CD4-positive, alpha-beta T cell treated with Interleukin-15 for 4 hours (primary cell): ENCODE results near the gene FNBP1.
"Not testable (repeated sequence)": the region's sequence is repeated elsewhere in the genome, so short reads cannot be mapped to it uniquely, and the experiment has no call there.

ENCODE experiments used
- DNase-seq: peaks from one replicate; pipeline ENCODE4 v3.0.0-alpha.2; 2020; ENCODE audit warnings: low spot score

The FNBP1 gene

DNA sequence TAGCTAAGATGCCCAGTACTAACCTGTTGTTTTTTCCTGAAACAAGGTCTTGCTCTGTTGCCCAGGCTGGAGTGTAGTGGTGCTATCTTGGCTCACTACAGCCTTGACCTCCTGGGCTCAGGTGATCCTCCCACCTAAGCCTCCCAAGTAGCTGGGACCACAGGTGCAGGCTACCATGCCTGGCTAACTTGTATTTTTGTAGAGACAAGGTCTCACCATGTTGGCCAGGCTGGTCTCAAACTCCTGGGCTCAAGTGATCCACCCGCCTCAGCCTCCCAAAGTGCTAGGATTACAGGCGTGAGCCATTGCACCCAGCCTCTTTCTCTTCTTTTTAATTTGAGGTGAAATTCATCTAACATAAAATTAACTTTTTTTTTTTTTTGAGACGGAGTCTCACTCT, 21.1 kb downstream of the FNBP1 start:
- not testable (repeated sequence) for DNase-seq

DNA sequence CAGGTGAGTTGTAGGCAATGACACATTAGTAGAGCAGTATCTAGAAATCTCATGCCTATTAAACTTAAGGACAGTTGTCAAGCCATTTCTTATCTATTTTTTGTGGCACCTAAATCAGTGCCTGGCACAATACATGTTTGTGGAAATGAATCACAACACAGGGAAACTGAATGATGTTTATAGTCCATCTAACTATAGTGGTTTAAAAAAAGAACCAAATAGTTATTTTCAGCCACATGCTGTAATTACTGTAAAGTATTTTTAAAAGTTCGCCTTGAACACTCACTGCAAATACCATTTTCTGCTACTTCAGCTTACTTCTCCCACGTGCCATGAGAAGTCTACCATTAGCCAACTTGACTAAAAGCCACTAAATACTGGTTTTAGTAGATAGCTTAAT, 21.9 kb downstream of the FNBP1 start:
- DNase-seq = no peak

DNA sequence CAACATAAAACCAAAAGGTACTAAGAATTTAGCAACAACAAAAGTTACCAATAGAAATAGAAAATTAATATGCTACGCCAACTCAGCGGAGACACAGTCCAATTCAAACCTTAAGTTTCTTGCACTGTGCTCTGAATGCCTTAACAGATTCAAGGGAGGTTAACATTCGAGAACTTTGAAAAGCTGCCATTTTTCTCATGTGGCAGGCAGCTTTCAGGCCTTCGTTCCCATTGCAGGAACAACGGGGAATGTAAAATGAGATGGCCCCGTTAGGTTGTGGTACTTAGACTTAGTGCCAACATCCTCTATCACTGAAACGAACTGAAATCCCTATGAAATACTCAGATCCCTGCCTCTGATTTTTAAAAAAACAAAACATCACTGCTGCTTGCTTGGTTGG, 22.4 kb downstream of the FNBP1 start:
- DNase-seq = no peak

DNA sequence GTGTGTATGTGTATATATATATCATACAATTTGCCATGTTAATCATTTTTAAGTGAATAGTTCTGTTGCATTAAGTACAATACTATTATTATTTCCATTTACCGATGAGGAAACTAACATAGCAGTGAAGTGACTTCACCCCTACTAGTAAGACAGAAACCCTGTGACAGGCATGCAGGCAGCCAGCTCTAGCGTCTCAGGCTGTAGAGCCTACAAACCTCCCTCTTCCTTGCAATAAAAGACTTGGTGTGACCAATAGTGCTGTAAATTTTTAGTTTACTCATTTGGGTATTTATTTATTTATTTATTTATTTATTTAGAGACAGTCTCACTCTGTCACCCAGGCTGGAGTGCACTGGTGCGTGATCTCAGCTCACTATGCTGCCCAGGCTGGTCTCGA, 24.7 kb downstream of the FNBP1 start:
- no peak for DNase-seq

DNA sequence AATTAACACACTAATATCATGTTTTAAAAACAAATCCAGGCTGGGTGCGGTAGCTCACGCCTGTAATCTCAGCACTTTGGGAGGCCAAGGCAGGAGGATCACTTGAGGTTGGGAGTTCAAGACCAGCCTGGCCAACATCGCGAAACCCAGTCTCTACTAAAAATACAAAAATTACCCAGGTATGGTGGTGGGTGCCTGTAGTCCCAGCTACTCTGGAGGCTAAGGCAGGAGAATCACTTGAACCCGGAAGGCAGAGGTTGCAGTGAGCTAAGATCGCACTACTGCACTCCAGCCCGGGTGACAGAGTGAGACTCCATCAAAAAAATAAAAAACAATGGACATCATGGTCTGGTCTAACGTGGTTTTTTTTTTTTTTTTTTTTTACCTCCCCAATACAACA, 25.5 kb downstream of the FNBP1 start:
- DNase-seq = not testable (repeated sequence)

DNA sequence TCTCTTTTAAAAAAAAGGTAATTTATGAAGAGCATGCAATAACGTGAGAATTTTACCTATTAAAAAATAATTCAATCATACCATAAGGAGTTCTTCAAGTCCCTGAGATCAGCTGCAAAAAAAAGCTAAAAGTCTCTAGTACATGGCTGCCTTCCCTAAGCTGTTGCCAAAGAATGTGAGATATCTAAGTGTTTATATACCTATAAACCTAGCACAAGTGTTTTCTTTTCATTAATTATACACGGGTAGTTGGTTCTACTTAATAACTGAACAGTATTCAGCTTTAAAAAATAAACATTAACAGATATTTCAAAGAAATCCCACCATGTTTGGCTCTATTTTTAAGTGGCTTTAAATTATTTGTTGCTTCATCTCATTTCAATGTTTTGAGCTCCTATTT, 25.9 kb downstream of the FNBP1 start:
- DNase-seq = no peak

- DNase-seq = no peak
Measured at GRCh38 chr9:130015353-130016019, 27.5 kb downstream of the FNBP1 start.

- peak; percentile 44 for DNase-seq
Measured at GRCh38 chr9:130013326-130013725, 29.7 kb downstream of the FNBP1 start.

GRCh38 chr9:130010151-130010988, 32.6 kb downstream of the FNBP1 start:
- peak; percentile 75 for DNase-seq

GRCh38 chr9:130009546-130009945, 33.4 kb downstream of the FNBP1 start:
- DNase-seq = not testable (repeated sequence)

- no peak for DNase-seq
Measured at GRCh38 chr9:130008538-130008937, 34.5 kb downstream of the FNBP1 start.

- not testable (repeated sequence) for DNase-seq
Measured at GRCh38 chr9:130006952-130007351, 36.0 kb downstream of the FNBP1 start.

DNA sequence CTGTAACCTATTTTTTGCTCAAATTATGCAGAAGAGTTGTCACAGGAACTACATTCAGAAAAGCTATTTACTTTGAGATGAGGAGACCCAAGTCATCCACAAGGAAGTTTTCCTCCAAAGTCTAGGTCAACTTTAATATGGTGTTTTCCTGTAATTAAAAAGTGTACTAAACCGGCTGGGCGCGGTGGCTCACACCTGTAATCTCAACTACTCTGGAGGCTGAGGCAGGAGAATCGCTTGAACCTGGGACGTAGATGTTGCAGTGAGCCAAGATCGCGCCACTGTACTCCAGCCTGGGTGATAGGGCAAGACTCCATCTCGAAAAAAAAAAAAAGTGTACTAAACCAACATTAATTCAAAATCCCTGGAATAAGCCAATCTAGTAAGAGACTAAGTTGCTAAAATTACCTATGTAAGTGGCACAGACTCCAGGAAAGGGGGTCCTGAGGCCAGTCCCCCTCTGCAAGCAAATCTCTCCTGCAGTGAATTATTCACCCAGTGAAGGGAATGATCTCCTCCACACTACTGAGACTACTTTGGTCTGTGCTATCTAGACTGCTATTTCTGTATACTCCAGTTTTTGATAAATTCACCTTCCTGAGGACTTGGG, 38.9 kb downstream of the FNBP1 start:
- no peak for DNase-seq

GRCh38 chr9:130002320-130002719, 40.7 kb downstream of the FNBP1 start:
- no peak for DNase-seq

- DNase-seq = no peak
Measured at GRCh38 chr9:130001190-130001589, 41.8 kb downstream of the FNBP1 start.

- no peak for DNase-seq
Measured at GRCh38 chr9:129999141-129999510, 43.9 kb downstream of the FNBP1 start.

DNA sequence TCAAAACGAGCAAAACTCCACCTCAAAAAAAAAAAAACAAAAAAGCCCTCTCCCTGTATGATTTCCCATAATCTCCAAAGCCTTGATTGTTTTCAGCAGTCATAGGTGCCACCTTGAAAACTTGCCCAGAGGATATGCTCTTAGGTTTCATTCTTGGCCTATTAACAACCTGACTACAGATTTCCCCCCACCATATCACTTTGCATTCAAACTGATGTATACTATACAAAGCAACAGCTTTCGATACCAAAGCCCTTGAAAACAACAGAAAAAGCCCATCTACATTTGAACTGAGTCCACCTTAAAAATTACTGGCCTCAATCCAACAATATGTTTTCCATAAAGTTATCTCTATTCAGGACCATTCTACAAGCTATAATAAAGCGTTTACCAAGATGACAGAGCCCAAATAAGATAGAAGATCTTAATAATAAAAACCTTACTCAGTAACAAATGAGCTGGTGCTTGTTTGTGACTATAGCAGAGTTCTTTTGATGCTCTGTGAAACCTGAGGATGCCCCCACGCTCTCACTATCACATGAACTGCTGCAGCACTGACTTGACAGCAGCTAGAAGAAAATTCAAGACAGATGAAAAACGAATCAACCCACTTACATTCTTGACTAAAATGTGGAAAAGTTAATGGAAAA, 44.4 kb downstream of the FNBP1 start:
- DNase-seq = no peak

DNA sequence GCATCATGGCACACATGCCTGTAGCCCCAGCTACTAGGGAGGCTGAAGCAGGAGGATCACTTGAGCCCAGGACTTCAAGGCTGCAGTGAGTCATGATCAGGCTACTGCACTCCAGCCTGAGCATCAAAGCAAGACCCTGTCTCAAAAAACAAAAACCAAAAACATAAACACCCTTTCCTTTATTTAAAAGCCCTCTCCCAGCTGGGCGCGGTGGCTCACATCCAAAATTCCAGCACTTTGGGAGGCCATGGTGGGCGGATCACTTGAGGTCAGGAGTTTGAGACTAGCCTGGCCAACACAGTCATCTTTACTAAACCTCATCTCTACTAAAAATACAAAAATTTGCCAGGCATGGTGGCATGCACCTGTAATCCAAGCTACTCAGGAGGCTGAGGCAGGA, 45.3 kb downstream of the FNBP1 start:
- DNase-seq = not testable (repeated sequence)

GRCh38 chr9:129996161-129996830, 46.7 kb downstream of the FNBP1 start:
- no peak for DNase-seq

GRCh38 chr9:129995409-129996160, 47.4 kb downstream of the FNBP1 start:
- DNase-seq = no peak

GRCh38 chr9:129994882-129995281, 48.1 kb downstream of the FNBP1 start:
- no peak for DNase-seq
